Stimulated activated naive CD8-positive, alpha-beta T cell treated with anti-CD3 and anti-CD28 coated beads, Interleukin-15, Interleukin-2, amounts not matched to agents 100 U/mL and 50 U/mL, for 24 hours (primary cell): Measurements from ENCODE around the gene FREM2.

Experiments used
- ATAC-seq: fragments of 150-1000 bp; cut with Tn5 transposase; one replicate; pipeline ENCODE4 v1.10.0; 2021
- DNase-seq: peaks from one replicate; pipeline ENCODE4 v3.0.0; 2021

The FREM2 gene

GRCh38 chr13:38758277-38758676 is 71.4 kb downstream of the FREM2 start:
- no peak for ATAC-seq
- no peak for DNase-seq

GRCh38 chr13:38759390-38759789 is 72.5 kb downstream of the FREM2 start:
- ATAC-seq (no peak), DNase-seq (no peak)

- ATAC-seq (no peak), DNase-seq (no peak)
Measured at GRCh38 chr13:38763446-38764381, 76.8 kb downstream of the FREM2 start.

DNA sequence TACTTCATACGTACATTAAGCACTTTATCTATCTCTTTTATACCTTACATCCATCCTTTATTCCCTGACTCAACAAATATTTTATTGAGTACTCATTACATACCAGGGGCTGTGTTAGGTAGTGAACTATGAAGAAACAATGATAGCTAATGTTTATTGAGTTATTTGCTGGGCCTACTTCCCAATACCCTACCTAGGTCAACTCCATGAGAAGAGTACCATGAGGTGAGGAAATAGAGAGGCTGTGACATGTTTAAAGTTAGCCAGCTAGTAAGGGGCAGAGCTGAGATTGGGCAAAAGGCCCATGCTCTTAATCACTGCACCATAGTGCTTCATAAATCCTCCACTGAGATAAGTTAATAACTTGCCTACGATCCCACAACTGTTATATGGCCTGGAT is 79.9 kb downstream of the FREM2 start:
- DNase-seq = no peak

GRCh38 chr13:38767506-38768265 is 80.8 kb downstream of the FREM2 start:
- DNase-seq (no peak), ATAC-seq (no peak)

More for the DNA sequence above, 79.9 kb downstream of the FREM2 start:
- ATAC-seq = no peak

- no peak for DNase-seq
- no peak for ATAC-seq
Measured at GRCh38 chr13:38769526-38769925, 82.6 kb downstream of the FREM2 start.

- no peak for DNase-seq
Measured at GRCh38 chr13:38775085-38775484, 88.2 kb downstream of the FREM2 start.

DNA sequence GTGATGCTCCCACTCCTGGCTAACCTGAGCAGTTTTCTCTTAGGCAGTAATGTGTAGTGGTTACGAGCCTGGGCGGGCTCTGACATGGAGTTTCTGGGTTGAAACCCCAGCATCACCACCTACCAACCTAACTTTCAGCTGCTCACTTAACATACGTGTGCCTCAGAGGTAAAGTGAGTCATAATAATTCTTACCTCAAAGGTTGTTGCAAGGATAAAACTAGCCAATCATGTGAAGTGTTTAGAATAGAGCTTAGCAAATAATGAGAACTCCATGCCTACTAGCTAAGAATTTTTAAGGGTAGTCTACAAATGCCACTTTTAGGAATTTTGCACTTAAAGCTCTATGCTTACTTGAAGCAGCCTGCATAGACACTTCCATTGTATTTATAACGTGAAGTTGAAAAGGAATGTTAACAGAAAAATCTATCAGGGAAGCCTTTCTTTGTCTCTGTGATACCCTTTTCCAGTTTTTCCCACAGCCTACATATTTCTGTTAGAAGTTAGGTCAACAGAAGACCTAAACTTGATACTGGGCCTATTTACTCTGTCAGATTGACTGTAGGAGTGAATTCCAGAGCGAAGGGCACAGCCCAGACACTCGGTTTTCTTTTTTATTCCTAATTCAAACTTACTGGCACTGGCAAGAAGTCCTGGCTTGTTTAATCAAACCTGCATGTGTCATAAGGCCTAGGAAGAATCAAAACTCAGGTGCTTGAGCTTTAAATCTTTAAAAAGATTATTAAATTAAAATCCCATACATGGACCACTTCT is 90.7 kb downstream of the FREM2 start:
- ATAC-seq (no peak), DNase-seq (no peak)

More at GRCh38 chr13:38775085-38775484, 88.2 kb downstream of the FREM2 start:
- no peak for ATAC-seq

- ATAC-seq (no peak), DNase-seq (no peak)
Measured at GRCh38 chr13:38781539-38781938, 94.7 kb downstream of the FREM2 start.

- ATAC-seq = no peak
Measured at GRCh38 chr13:38784036-38784880, 97.4 kb downstream of the FREM2 start.

DNA sequence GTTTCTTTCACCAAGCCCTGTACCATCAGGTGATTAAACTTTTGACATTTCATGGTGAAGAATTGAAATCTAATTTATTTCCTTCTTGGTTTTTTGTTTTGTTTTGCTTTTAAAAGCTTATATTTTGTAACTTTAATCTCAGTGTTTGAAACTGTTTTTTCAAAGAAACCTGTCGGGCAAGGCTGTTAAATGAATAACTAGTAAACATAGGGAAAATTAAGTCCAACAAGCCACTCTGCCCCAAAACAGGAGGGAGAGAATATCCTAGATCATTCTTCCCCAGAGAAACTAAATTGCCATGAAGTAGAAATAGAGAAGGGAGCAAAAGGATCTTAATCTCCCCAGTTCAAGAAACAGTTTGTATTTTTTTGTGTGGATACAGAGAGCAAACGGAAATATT is 98.2 kb downstream of the FREM2 start:
- no peak for ATAC-seq
- DNase-seq = no peak

More at GRCh38 chr13:38784036-38784880, 97.4 kb downstream of the FREM2 start:
- DNase-seq = no peak

DNA sequence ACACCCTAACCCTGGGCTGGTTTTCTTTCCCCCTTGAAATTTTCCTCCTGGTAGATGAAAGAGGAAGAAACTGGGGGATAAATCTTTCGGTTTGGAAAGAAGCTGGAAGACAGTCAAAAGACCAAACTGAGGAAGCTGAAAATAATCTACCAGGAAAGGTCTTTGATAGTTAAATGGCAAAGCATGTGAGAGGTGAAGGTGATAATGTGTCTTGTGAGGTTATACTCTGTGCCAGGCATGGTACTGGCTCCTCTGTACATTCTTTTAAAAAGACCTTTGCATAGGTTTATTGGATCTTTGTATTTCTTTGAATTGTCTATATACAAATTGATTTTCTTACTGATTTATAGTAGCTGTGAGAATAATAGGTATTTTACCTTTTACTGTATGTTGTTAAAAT is 98.6 kb downstream of the FREM2 start:
- ATAC-seq (no peak), DNase-seq (no peak)

DNA sequence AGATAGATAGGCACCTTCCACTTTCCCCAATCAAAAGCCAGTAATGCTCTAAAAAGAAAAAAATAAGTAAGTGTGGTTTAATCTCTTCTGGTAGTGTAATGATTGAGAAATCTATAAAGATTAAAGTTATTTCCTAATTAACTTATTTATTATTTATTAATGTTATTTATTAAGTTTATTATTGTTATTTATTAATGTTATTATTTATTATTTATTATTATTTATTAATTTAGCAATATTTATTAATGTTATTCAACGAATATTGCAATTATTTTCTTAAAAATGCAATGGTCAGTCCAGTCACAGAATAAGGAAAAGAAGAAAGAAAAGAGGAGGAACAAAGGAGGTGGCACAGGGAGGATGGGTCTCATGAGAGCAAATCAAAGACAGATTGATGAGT is 100.7 kb downstream of the FREM2 start:
- ATAC-seq = no peak
- DNase-seq = no peak

GRCh38 chr13:38796890-38797289 is 110.0 kb downstream of the FREM2 start:
- DNase-seq (no peak), ATAC-seq (no peak)

DNA sequence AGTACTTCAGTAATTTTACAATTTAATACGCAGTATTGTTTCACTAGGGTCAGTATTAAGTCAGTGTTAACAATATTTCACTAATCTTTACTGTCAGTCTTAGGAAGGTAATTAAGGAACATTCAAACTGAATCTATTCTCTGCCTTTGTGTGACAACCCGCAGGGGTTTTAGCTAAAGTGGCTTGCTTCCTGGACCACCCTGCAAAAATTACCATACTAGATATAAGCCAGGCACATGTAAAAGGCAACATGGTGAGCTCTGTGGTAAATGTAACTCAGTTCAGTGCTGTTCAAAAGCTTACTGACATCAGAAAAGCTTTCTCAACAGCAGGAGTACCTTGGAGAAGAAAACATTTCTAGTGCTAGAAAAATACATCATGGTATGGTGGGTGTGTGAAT is 116.7 kb downstream of the FREM2 start:
- ATAC-seq = no peak
- DNase-seq = no peak

DNA sequence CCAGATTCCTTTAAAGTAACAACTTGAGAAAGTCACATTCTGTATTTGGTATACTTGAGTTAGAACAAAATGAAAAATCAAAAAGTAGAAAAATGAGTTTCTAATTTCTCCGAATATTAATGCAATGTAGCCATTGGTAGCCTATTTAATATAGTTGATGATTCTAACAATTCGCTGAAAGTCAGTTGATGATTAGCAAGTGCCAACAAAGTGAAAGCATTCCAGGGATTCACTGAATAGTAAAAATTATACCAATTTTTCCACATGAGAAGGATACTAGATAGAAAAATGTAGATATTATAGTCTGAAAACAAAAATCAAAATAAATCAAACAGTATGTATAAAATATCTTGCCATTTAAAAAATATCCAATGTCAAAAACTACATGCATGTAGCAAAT is 117.2 kb downstream of the FREM2 start:
- no peak for DNase-seq

GRCh38 chr13:38804536-38804935 is 117.7 kb downstream of the FREM2 start:
- ATAC-seq = no peak

More for the DNA sequence above, 117.2 kb downstream of the FREM2 start:
- no peak for ATAC-seq

DNA sequence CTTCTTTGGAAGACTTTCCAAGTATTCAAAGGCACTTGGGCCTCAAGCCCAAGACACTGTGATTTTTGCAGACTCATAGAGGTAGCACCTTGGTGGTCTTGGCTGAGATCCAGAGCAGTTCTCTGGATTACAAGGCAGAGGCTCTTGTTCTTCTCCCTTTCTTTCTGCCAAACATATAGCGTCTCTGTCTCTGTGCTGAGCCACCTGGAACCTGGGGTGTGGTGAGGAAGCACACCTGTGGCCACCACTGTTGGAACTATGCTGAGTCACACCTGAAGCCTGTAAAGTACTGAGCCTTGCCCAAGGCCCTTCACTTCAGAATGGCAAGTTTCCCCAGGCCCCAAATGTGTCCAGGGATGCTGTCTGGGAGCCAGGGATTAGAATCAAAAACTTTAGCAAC is 127.5 kb downstream of the FREM2 start:
- DNase-seq = no peak
- ATAC-seq = no peak

More at GRCh38 chr13:38804536-38804935, 117.7 kb downstream of the FREM2 start:
- DNase-seq = no peak

DNA sequence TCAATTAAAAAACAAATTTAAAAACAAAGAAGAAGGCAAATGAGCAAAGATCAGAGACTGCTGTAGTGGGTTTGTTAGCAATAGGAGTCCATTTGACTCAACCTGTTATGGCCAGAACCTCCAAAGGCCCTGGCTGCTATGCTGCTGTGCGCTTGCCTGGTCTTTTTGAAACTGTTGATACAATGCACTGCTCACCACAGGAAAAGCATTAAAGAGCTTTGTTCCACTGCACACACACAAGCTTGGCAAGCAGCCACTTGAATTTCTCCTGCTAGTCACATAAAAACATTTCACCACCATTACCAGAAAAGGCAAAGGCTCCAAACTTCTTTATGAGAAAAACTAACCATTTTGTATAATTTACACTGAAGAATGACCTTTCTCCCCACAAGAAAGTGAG is 132.2 kb downstream of the FREM2 start:
- no peak for ATAC-seq
- DNase-seq = no peak

GRCh38 chr13:38819596-38819995 is 132.7 kb downstream of the FREM2 start:
- DNase-seq (no peak), ATAC-seq (no peak)

- ATAC-seq = no peak
- DNase-seq = no peak
Measured at GRCh38 chr13:38821770-38822551, 135.1 kb downstream of the FREM2 start.
